Chondrocyte (in vitro differentiated cells): ENCODE results near the gene IQCB1. TPM values are rescaled to one million over a fixed set of nuclear protein-coding genes. Genes with fewer than 3 reads are reported as not detected.

Experiments
- DNase-seq: peaks from one replicate; pipeline ENCODE4 v3.0.0; 2021; ENCODE audit warnings: mixed read lengths, low spot score
- H3K27ac Mint-ChIP-seq: one replicate; pipeline ENCODE4 v1.8.0; 2021; ENCODE audit warnings: mild to moderate bottlenecking, moderate library complexity, mixed read lengths; ENCODE audit not compliant: unreplicated experiment
- H3K27me3 Mint-ChIP-seq: 2 replicates; pipeline ENCODE4 v1.8.0; 2021; ENCODE audit warnings: low read depth, mixed read lengths
- H3K36me3 Mint-ChIP-seq: 2 replicates; pipeline ENCODE4 v1.8.0; 2021; ENCODE audit warnings: low read depth, mixed read lengths
- H3K4me1 Mint-ChIP-seq: 2 replicates; pipeline ENCODE4 v1.8.0; 2021; ENCODE audit warnings: low read depth, mild to moderate bottlenecking, mixed read lengths
- H3K4me3 Mint-ChIP-seq: one replicate; pipeline ENCODE4 v1.8.0; 2021; ENCODE audit warnings: mild to moderate bottlenecking, moderate library complexity, mixed read lengths; ENCODE audit not compliant: unreplicated experiment
- H3K9me3 Mint-ChIP-seq: 2 replicates; pipeline ENCODE4 v1.8.0; 2021; ENCODE audit warnings: low read depth, mixed read lengths
- total RNA-seq: library from RNA; stranded (reverse); gene quantifications from 3 replicates; pipeline ENCODE4 v1.2.1, GENCODE V29; 2021
- TF ChIP-seq, protein P1 (sequence below): fragments of 200-600 bp; sonication (generic); IDR thresholded peaks from 2 replicates; pipeline ENCODE4 v1.5.0; 2021; ENCODE audit warnings: antibody characterized with exemption, mild to moderate bottlenecking, moderate library complexity

The IQCB1 gene
- total RNA-seq, 1 donor from 2014 or later, result 12.6 TPM

DNA sequence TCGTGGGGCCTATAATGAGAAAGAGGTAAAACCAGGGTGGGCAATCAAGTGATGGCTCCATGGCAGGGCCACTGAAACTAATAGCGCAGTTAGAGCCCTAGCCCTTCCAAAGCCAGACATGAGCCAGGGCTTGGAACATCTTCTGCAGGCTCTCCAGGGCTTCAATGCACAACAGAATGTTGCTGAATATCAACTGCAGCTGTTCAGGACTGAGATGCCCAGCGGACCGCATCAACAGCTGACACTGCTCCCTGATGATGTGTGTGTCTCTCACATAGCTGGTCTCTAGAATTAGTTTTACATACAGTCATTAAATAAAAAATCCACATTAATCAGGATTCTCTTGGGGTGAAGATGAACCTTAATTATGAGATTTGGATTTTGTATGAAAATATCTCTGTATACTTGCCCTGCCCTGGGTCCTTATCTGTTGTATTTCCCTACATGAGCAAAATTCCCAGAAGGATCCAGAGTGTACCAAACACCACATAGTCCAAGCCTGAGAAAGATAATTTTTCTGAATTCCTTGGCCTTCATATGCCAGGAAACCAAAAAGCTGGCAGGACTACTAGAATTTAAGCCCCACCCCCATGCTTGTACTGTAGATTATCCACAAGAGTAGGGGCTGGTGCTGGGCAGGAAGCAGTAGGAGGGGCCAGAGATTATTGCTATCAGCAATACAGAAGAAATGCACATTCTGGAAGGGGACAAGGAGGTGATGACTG, 77.6 kb downstream of the IQCB1 start:
- Mint-ChIP-seq H3K36me3 (no peaks in the 10 kb centered on the region), H3K27ac (no peak overlapping the region), H3K4me3 (no peak overlapping the region), H3K4me1 (no peaks in the 10 kb centered on the region), H3K9me3 (no peaks in the 10 kb centered on the region), H3K27me3 (peaks cover 15% of the 10 kb centered on the region)
- no peak for DNase-seq
- TF ChIP-seq, protein P1, sequence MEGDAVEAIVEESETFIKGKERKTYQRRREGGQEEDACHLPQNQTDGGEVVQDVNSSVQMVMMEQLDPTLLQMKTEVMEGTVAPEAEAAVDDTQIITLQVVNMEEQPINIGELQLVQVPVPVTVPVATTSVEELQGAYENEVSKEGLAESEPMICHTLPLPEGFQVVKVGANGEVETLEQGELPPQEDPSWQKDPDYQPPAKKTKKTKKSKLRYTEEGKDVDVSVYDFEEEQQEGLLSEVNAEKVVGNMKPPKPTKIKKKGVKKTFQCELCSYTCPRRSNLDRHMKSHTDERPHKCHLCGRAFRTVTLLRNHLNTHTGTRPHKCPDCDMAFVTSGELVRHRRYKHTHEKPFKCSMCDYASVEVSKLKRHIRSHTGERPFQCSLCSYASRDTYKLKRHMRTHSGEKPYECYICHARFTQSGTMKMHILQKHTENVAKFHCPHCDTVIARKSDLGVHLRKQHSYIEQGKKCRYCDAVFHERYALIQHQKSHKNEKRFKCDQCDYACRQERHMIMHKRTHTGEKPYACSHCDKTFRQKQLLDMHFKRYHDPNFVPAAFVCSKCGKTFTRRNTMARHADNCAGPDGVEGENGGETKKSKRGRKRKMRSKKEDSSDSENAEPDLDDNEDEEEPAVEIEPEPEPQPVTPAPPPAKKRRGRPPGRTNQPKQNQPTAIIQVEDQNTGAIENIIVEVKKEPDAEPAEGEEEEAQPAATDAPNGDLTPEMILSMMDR, result no peak

- Mint-ChIP-seq H3K4me1 (no peaks in the 10 kb centered on the region), H3K27ac (no peak overlapping the region), H3K4me3 (no peak overlapping the region), H3K27me3 (peaks cover 11% of the 10 kb centered on the region), H3K36me3 (no peaks in the 10 kb centered on the region), H3K9me3 (no peaks in the 10 kb centered on the region)
- TF ChIP-seq, protein P1, result no peak
- DNase-seq, result no peak
These were observed 82.1 kb downstream of the IQCB1 start for GRCh38 chr3:121752772-121753171.

DNA sequence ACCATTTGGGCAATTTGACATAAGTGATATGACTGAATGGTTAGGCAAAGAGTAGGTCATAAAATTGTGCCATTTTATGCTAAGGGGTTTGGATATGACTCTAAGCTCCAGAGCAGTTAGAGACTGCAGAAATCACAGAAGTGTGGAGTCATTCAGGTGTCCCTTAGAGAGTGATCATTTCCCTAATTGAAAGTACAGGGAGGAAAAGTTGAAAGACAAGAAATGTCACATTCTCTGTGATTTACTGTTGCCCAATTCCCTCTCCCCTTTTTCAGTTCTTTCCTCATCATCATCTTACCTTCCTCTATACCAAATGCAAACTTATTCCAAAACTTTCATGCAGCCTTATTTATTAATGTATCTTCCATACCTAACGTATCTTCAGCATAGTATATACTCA, 82.6 kb downstream of the IQCB1 start:
- no peak for DNase-seq
- H3K36me3 Mint-ChIP-seq, result no peaks in the 10 kb centered on the region
- H3K27me3 Mint-ChIP-seq, result peaks cover 11% of the 10 kb centered on the region
- no peak overlapping the region for H3K27ac Mint-ChIP-seq
- H3K4me1 Mint-ChIP-seq, result no peaks in the 10 kb centered on the region
- H3K9me3 Mint-ChIP-seq, result no peaks in the 10 kb centered on the region
- H3K4me3 Mint-ChIP-seq, result no peak overlapping the region
- TF ChIP-seq, protein P1, result no peak

- Mint-ChIP-seq H3K27me3 (peaks cover 5% of the 10 kb centered on the region), H3K4me1 (peaks cover 3% of the 10 kb centered on the region), H3K4me3 (no peak overlapping the region), H3K36me3 (no peaks in the 10 kb centered on the region), H3K27ac (no peak overlapping the region), H3K9me3 (no peaks in the 10 kb centered on the region)
- TF ChIP-seq, protein P1, result no peak
- DNase-seq, result no peak
These were observed 84.8 kb downstream of the IQCB1 start for GRCh38 chr3:121750087-121750415.

- TF ChIP-seq, protein P1, result peak; percentile 39
- Mint-ChIP-seq H3K27ac (no peak within 1 kb of the TSS), H3K9me3 (no peaks in the 10 kb centered on the region), H3K27me3 (peaks cover 5% of the 10 kb centered on the region), H3K36me3 (no peaks in the 10 kb centered on the region), H3K4me1 (peaks cover 3% of the 10 kb centered on the region), H3K4me3 (no peak within 1 kb of the TSS)
- DNase-seq, result peak; percentile 96
These were observed 85.4 kb downstream of the IQCB1 start, which contains the start of gene GOLGB1 for GRCh38 chr3:121749276-121750086. TSS of gene GOLGB1 (minus strand) at chr3:121749741. CDS start at chr3:121730971, 18,770 bp downstream.
